Measurements from ENCODE around the gene TXNDC9. TPM values are rescaled to one million over a fixed set of nuclear protein-coding genes. Genes with fewer than 3 reads are reported as not detected.
"Not testable (repeated sequence)": the region's sequence is repeated elsewhere in the genome, so short reads cannot be mapped to it uniquely, and the experiment has no call there.

Gene TXNDC9
- total RNA-seq, 4 donors from 2014 or later: 25.3 to 37.1 (median 29.7) TPM

DNA sequence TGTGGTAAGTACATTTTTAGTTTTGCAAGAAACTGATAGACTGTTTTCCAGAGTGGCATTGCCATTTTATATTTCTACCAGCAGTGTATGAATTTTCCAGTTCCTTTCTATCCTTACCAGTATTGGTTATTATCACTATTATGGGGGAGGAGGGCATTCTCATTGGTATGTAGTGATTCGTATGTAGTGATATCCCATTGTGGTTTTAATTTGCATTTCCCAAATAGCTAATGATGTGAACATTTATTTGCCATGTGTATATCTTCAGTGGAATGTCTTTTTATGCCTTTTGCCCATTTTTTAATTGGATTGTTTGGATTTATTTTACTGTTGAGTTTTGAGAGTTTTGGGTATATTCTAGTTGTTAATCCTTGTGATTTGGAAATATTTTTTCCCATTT, 17.9 kb upstream of the TXNDC9 start:
- DNase-seq (ENCODE audit: low spot score in 2 of 2): no peak
- H3K27ac ChIP-seq: no peak overlapping the region
- no peak overlapping the region for H3K4me3 ChIP-seq
- no peaks in the 10 kb centered on the region for H3K9me3 ChIP-seq
- H3K36me3 ChIP-seq: no peaks in the 10 kb centered on the region
- H3K27me3 ChIP-seq: no peaks in the 10 kb centered on the region
- peaks cover 0 to 13% (median 0%) of the 10 kb centered on the region in 4 donors for H3K4me1 ChIP-seq
- TF ChIP-seq POLR2A (IDR thresholded peaks at IDR 0.05) (no peak), EP300 (IDR thresholded peaks at IDR 0.05) (no peak)
- TF ChIP-seq, protein P1, sequence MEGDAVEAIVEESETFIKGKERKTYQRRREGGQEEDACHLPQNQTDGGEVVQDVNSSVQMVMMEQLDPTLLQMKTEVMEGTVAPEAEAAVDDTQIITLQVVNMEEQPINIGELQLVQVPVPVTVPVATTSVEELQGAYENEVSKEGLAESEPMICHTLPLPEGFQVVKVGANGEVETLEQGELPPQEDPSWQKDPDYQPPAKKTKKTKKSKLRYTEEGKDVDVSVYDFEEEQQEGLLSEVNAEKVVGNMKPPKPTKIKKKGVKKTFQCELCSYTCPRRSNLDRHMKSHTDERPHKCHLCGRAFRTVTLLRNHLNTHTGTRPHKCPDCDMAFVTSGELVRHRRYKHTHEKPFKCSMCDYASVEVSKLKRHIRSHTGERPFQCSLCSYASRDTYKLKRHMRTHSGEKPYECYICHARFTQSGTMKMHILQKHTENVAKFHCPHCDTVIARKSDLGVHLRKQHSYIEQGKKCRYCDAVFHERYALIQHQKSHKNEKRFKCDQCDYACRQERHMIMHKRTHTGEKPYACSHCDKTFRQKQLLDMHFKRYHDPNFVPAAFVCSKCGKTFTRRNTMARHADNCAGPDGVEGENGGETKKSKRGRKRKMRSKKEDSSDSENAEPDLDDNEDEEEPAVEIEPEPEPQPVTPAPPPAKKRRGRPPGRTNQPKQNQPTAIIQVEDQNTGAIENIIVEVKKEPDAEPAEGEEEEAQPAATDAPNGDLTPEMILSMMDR (IDR thresholded peaks at IDR 0.05): no peak
- 73 to 83% methylated on average over 1 of the region's 1 CpG for WGBS, 2 donors

DNA sequence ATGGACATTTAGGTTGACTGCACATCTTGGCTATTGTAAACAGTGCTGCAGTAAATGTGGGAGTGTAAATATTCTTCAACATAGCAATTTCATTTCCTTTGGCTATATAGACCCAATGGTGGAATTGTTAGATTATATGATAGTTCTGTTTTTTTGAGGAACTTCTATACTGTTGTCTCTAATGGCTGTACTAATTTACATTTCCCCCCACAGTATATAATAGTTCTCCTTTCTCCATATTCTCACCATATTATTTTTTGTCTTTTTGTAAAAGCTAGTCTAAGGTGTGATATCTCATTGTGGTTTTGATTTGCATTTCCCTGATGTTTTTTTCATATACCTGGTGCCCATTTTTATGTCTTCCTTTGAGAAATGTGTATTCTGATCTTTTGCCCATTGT, 14.1 kb upstream of the TXNDC9 start:
- H3K4me3 ChIP-seq: no peak overlapping the region
- no peak for TF ChIP-seq EP300 (IDR thresholded peaks at IDR 0.05)
- TF ChIP-seq, protein P1 (IDR thresholded peaks at IDR 0.05): no peak
- TF ChIP-seq POLR2A (IDR thresholded peaks at IDR 0.05): no peak
- no peaks in the 10 kb centered on the region for H3K36me3 ChIP-seq
- no peak overlapping the region for H3K27ac ChIP-seq
- H3K27me3 ChIP-seq: no peaks in the 10 kb centered on the region
- peaks cover 0 to 9% (median 2%) of the 10 kb centered on the region in 4 donors for H3K4me1 ChIP-seq
- no peaks in the 10 kb centered on the region for H3K9me3 ChIP-seq
- no peak for DNase-seq (ENCODE audit: low spot score in 2 of 2)

DNA sequence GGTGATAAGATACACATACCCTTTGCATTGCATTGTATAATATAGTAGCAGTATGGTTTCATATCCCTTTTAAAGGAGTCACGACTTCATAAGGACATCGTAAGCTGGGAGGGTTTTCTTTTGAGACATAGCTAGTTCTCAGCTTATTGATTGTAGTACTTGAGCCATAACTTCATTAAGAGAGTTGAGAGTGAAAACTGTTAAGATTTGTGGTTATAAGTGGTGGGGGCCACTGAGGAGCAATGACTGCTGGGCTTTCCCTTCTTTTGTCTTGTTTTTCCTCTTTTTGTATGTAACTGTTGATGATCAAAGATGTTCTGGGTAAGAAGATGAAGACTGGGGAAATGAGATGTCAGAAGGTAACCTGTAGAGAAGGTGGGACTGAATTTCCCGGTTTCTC, 12.0 kb upstream of the TXNDC9 start:
- Histone ChIP-seq H3K9me3 (no peaks in the 10 kb centered on the region), H3K4me1 (peaks cover 0 to 15% (median 2%) of the 10 kb centered on the region in 4 donors)
- 89% methylated on average over 3 of the region's 3 CpGs for WGBS, 2 donors

DNA sequence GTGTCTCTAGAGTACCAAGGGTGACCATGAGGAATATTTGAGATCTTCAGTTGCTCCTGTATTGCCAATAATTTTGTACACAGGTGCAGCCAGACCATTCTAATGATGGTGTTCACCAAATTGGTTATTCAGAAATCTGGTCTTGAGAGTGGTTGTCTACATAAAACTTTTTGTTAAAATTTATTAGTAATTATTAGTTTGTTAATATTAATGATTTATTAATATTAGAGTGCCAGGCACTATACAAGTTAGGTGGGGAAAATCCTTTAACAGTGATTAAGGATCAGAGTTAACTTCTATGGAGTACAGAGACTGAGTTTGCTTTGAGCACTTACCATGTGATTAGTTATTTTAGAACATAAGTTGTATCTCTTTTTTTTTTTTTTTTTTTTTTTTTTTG, 10.1 kb upstream of the TXNDC9 start:
- no peaks in the 10 kb centered on the region for H3K9me3 ChIP-seq
- no peak for DNase-seq (ENCODE audit: low spot score in 2 of 2)
- no peak overlapping the region for H3K4me3 ChIP-seq
- no peak overlapping the region for H3K27ac ChIP-seq
- peaks cover 0 to 17% (median 2%) of the 10 kb centered on the region in 4 donors for H3K4me1 ChIP-seq
- H3K36me3 ChIP-seq: no peaks in the 10 kb centered on the region
- no peaks in the 10 kb centered on the region for H3K27me3 ChIP-seq
- no peak for TF ChIP-seq EP300 (IDR thresholded peaks at IDR 0.05)
- TF ChIP-seq POLR2A (IDR thresholded peaks at IDR 0.05): no peak
- TF ChIP-seq, protein P1 (IDR thresholded peaks at IDR 0.05): no peak

More for the DNA sequence above, 12.0 kb upstream of the TXNDC9 start:
- no peak overlapping the region for H3K27ac ChIP-seq
- TF ChIP-seq POLR2A (IDR thresholded peaks at IDR 0.05) (no peak), EP300 (IDR thresholded peaks at IDR 0.05) (no peak)
- TF ChIP-seq, protein P1 (IDR thresholded peaks at IDR 0.05): no peak
- no peak for DNase-seq (ENCODE audit: low spot score in 2 of 2)
- H3K27me3 ChIP-seq: no peaks in the 10 kb centered on the region
- no peaks in the 10 kb centered on the region for H3K36me3 ChIP-seq
- no peak overlapping the region for H3K4me3 ChIP-seq

DNA sequence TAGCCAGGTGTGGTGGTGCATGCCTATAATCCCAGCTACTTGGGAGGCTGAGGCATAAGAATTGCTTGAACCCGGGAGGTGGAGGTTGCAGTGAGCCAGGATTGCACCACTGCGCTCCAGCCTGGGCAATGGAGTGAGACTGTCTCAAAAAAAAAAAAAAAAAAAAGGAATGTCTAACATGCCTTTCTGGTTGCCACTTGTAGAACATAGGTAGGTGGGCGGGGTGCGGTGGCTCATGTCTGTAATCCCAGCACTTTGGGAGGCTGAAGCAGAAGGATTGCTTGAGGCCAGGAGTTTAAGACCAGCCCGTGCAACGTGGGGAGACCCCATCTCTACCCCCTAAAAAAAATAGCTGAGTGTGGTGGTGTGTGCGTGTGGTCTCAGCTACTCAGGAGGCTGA, 9.3 kb upstream of the TXNDC9 start:
- not testable (repeated sequence) for DNase-seq (ENCODE audit: low spot score in 2 of 2); H3K27me3 ChIP-seq
- WGBS, 2 donors: 97 to 99% methylated on average over 7 of the region's 7 CpGs

DNA sequence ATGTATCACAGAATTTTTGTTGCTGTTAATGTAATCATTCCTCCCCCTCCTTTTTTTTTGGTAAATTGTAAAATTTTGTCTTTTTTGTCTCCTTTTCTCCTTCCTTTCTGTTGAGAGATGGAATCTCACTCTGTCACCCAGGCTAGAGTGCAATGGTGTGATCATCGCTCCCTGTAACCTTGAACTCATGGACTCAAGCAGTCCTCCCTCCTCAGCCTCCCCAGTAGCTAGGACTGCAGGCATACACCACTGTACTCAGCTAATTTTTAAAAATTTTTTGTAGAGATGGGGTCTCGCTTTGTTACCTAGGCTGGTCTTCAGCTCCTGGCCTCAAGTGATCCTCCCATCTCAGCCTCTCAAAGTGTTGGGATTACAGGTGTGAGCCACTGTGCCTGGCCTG, 6.4 kb upstream of the TXNDC9 start:
- TF ChIP-seq, protein P1 (IDR thresholded peaks at IDR 0.05): no peak
- no peak for TF ChIP-seq POLR2A (IDR thresholded peaks at IDR 0.05)
- no peak for TF ChIP-seq EP300 (IDR thresholded peaks at IDR 0.05)
- H3K36me3 ChIP-seq: no peaks in the 10 kb centered on the region
- no peaks in the 10 kb centered on the region for H3K9me3 ChIP-seq
- no peak overlapping the region for H3K27ac ChIP-seq
- WGBS, 2 donors: 94 to 98% methylated on average over 2 of the region's 2 CpGs
- no peak overlapping the region for H3K4me3 ChIP-seq
- no peak for DNase-seq (ENCODE audit: low spot score in 2 of 2)
- H3K4me1 ChIP-seq: peaks cover 5 to 45% (median 9%) of the 10 kb centered on the region in 4 donors
- no peaks in the 10 kb centered on the region for H3K27me3 ChIP-seq

More for the DNA sequence above, 9.3 kb upstream of the TXNDC9 start:
- not testable (repeated sequence) for H3K27ac ChIP-seq, H3K9me3 ChIP-seq, H3K4me3 ChIP-seq, H3K36me3 ChIP-seq
- peaks cover 0 to 25% (median 2%) of the 10 kb centered on the region in 4 donors for H3K4me1 ChIP-seq
